OCI-LY7 (cell line): ENCODE data around the gene CSHL1. TPM values are rescaled to one million over a fixed set of nuclear protein-coding genes. Genes with fewer than 3 reads are reported as not detected.
A peak's percentile ranks its signal among the peaks of the same experiment; 100 is the strongest.
"Not testable (repeated sequence)": the region's sequence is repeated elsewhere in the genome, so short reads cannot be mapped to it uniquely, and the experiment has no call there.

Source experiments
- BruUV-seq: library from RNA; stranded (reverse); fragments of 400-500 nt; replicated peaks from 2 replicates; lab custom pipeline; 2021; lab: Mats Ljungman, UMichigan
- CTCF ChIA-PET: fragments of 300-600 bp; sonication (Branson Sonifier 250); formaldehyde crosslinking; loops from one replicate; lab custom pipeline; 2022; ENCODE audit warnings: antibody characterized with exemption; ENCODE audit not compliant: unreplicated experiment; lab: Charles Lee
- POLR2A ChIA-PET: fragments of 300-600 bp; sonication (Branson Sonifier 250); formaldehyde crosslinking; loops from one replicate; lab custom pipeline; 2022; ENCODE audit warnings: antibody characterized with exemption; lab: Charles Lee
- DNase-seq: peaks from one replicate; pipeline ENCODE4 v3.0.0-alpha.2; 2015; ENCODE audit warnings: low spot score
- H2AFZ ChIP-seq: fragments of 200-600 bp; sonication (generic), shearing (Covaris generic); 2 replicates; pipeline ENCODE4 v1.6.1; 2014; ENCODE audit warnings: mild to moderate bottlenecking, antibody characterized with exemption, low read length, moderate library complexity
- H3K27ac ChIP-seq: fragments of 200-600 bp; sonication (generic); 2 replicates; pipeline ENCODE4 v1.5.1; 2014; ENCODE audit warnings: mixed run types, low read depth, mild to moderate bottlenecking, moderate library complexity, low read length, inconsistent platforms; ENCODE audit not compliant: poor library complexity, severe bottlenecking
- H3K36me3 ChIP-seq: fragments of 200-600 bp; sonication (generic); 2 replicates; pipeline ENCODE4 v1.6.1; 2014; ENCODE audit warnings: mild to moderate bottlenecking, antibody characterized with exemption, low read length, moderate library complexity, mixed read lengths; ENCODE audit not compliant: insufficient read depth
- H3K4me1 ChIP-seq: fragments of 200-600 bp; sonication (generic); 2 replicates; pipeline ENCODE4 v1.5.1; 2014; ENCODE audit warnings: mild to moderate bottlenecking, low read length; ENCODE audit not compliant: insufficient read depth, poor library complexity, severe bottlenecking
- H3K4me2 ChIP-seq: fragments of 200-600 bp; sonication (generic); 2 replicates; pipeline ENCODE4 v1.6.1; 2014; ENCODE audit warnings: mild to moderate bottlenecking, low read length
- H3K4me3 ChIP-seq: fragments of 200-600 bp; sonication (generic); 2 replicates; pipeline ENCODE4 v1.5.1; 2014; ENCODE audit warnings: mild to moderate bottlenecking, low read depth, low read length; ENCODE audit not compliant: poor library complexity, severe bottlenecking
- H3K79me2 ChIP-seq: fragments of 200-600 bp; sonication (generic); 2 replicates; pipeline ENCODE4 v1.6.1; 2016; ENCODE audit warnings: low read depth, mild to moderate bottlenecking, low read length, moderate library complexity, mixed read lengths; ENCODE audit not compliant: insufficient read depth
- H3K9me2 ChIP-seq: fragments of 200-600 bp; sonication (generic); 2 replicates; pipeline ENCODE4 v1.6.1; 2016; ENCODE audit warnings: mild to moderate bottlenecking, low read length, mixed read lengths; ENCODE audit not compliant: insufficient read depth
- H3K9me3 ChIP-seq: fragments of 200-600 bp; sonication (generic); 2 replicates; pipeline ENCODE4 v1.6.1; 2014; ENCODE audit warnings: mild to moderate bottlenecking, mixed run types, low read length, mixed read lengths
- H4K20me1 ChIP-seq: fragments of 200-600 bp; sonication (generic); 2 replicates; pipeline ENCODE4 v1.6.1; 2014; ENCODE audit warnings: mild to moderate bottlenecking, antibody characterized with exemption, low read length, moderate library complexity, mixed read lengths; ENCODE audit not compliant: insufficient read depth
- EZH2phosphoT487 ChIP-seq: fragments of 200-600 bp; sonication (generic); IDR thresholded peaks from 2 replicates; pipeline ENCODE4 v1.6.1; 2018; ENCODE audit warnings: low read depth, borderline replicate concordance, mild to moderate bottlenecking, mixed run types, antibody characterized with exemption, low read length, moderate library complexity, mixed read lengths
- intact Hi-C: fragments of 100-400 bp; cut with micrococcal nuclease; formaldehyde crosslinking; loops from one replicate; pipeline ENCODE4 v1.10.0; 2022; ENCODE audit not compliant: unreplicated experiment
- total RNA-seq, 2 experiments: library from RNA; depleted of rRNA in 1 of 2; stranded (reverse); fragments of >200 nt in 1 of 2; shearing (Covaris generic) in 1 of 2; gene quantifications; 2 replicates each; pipeline ENCODE4 v1.2.3, GENCODE V29; 2014 to 2022
- TF ChIP-seq, protein P1 (sequence below): fragments of 200-600 bp; sonication (generic); conservative IDR thresholded peaks from 2 replicates; pipeline ENCODE4 v1.5.1; 2014; ENCODE audit warnings: mild to moderate bottlenecking, antibody characterized with exemption, low read length, moderate library complexity, mixed read lengths

Gene CSHL1
- total RNA-seq, 2 experiments from 2014 or later = not detected

- CTCF ChIA-PET = interaction anchor here (0.7 to 2.0 kb wide), 2 partner anchors 20 to 36 kb away, joined by 3 to 5 read pairs; no protein-coding TSS in a partner anchor
- Histone ChIP-seq H3K4me3 (peak overlapping the region; percentile 9), H3K27ac (peak overlapping the region; percentile 99), H3K4me2 (peak overlapping the region; percentile 95), H3K4me1 (peaks cover 92% of the 10 kb centered on the region), H4K20me1 (peaks cover 12% of the 10 kb centered on the region), H3K9me3 (no peaks in the 10 kb centered on the region), H3K79me2 (peaks cover 17% of the 10 kb centered on the region), H3K9me2 (no peaks in the 10 kb centered on the region), H2AFZ (no peak overlapping the region), H3K36me3 (peaks cover 41% of the 10 kb centered on the region)
- DNase-seq = peak; percentile 95
- POLR2A ChIA-PET = interaction anchor here (1.0 to 3.0 kb wide), 3 partner anchors 21 to 198 kb away, joined by 3 to 13 read pairs (median 3); no protein-coding TSS in a partner anchor
- intact Hi-C loops = loop anchor here (5.0 kb wide), 1 partner anchor 572 kb away; the partner anchor contains the start of gene POLG2
- BruUV-seq = no TSS peak
- TF ChIP-seq, protein P1, sequence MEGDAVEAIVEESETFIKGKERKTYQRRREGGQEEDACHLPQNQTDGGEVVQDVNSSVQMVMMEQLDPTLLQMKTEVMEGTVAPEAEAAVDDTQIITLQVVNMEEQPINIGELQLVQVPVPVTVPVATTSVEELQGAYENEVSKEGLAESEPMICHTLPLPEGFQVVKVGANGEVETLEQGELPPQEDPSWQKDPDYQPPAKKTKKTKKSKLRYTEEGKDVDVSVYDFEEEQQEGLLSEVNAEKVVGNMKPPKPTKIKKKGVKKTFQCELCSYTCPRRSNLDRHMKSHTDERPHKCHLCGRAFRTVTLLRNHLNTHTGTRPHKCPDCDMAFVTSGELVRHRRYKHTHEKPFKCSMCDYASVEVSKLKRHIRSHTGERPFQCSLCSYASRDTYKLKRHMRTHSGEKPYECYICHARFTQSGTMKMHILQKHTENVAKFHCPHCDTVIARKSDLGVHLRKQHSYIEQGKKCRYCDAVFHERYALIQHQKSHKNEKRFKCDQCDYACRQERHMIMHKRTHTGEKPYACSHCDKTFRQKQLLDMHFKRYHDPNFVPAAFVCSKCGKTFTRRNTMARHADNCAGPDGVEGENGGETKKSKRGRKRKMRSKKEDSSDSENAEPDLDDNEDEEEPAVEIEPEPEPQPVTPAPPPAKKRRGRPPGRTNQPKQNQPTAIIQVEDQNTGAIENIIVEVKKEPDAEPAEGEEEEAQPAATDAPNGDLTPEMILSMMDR = no peak; the same call in 1 of the 2 replicates
- no peak for TF ChIP-seq EZH2phosphoT487
These were observed 14.6 kb upstream of the CSHL1 start for GRCh38 chr17:63925615-63926014.

DNA sequence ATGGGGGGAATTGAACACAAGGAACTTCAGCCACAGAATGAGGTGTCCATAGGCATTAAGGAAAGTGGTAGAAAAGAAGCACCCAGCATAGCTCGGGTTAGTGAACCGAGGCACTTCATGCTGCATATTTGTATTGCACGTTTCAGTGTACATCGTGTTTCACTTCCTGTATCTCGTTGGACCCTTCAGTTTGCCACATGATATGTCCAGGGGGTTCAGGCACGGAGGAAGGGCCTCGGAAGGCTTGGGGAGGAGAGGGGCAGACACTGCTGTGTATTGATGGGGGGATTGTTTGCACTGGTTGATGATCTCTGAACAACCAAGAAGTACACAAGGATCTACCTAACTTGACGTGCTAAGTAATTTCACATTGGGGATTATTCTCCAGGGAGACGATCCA, 11.3 kb upstream of the CSHL1 start:
- ChIA-PET POLR2A (interaction anchor here (0.7 to 2.2 kb wide), 4 partner anchors 9 to 24 kb away, joined by 3 to 13 read pairs (median 8); partner anchors contain the start of gene CD79B), CTCF (interaction anchor here (1.0 to 2.0 kb wide), 2 partner anchors 24 to 28 kb away, joined by 6 to 7 read pairs; no protein-coding TSS in a partner anchor)
- peak overlapping the region; percentile 99 for H3K27ac ChIP-seq
- DNase-seq = peak; percentile 83
- peaks cover 10% of the 10 kb centered on the region; the same call in 1 of the 2 replicates for H3K36me3 ChIP-seq
- H3K4me1 ChIP-seq = peaks cover 87% of the 10 kb centered on the region
- H3K79me2 ChIP-seq, intact Hi-C loops, H2AFZ ChIP-seq, BruUV-seq, H4K20me1 ChIP-seq, H3K9me3 ChIP-seq, H3K9me2 ChIP-seq: not testable (repeated sequence)
- H3K4me2 ChIP-seq = peak overlapping the region; percentile 63
- H3K4me3 ChIP-seq = peak overlapping the region; percentile 7

DNA sequence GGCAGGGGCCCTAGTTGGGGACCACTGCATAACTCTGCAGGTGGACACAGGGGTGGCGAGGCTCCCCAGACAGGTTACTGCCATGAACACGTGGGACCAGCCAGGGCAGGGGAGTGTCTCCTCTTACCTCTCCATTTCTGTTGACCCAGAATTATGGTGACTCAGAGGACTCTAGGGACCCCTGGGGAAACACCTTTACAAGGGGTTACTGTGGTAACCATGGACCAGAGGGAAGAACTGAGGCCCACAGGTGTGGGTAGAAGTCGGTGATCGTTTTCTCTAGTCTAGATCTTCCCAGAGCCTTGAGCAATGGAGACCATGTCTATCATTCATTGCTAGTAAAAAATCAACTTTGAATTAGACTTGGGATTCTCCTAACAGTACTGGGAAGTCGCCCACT, 9.7 kb upstream of the CSHL1 start:
- H3K9me3 ChIP-seq, H3K9me2 ChIP-seq, H4K20me1 ChIP-seq, H3K79me2 ChIP-seq, H3K36me3 ChIP-seq, BruUV-seq: not testable (repeated sequence)
- H3K4me3 ChIP-seq = peak overlapping the region; percentile 18
- H3K4me1 ChIP-seq = peaks cover 79% of the 10 kb centered on the region
- intact Hi-C loops = loop anchor here (2.0 kb wide), 1 partner anchor 156 kb away; no protein-coding TSS in a partner anchor
- H2AFZ ChIP-seq = peak overlapping the region; percentile 45; the same call in 1 of the 2 replicates
- CTCF ChIA-PET = interaction anchor here (0.6 to 3.7 kb wide), 3 partner anchors 26 to 155 kb away, joined by 3 to 94 read pairs (median 55); no protein-coding TSS in a partner anchor
- DNase-seq = peak; percentile 65
- H3K27ac ChIP-seq = peak overlapping the region; percentile 63
- POLR2A ChIA-PET = interaction anchor here (0.7 to 4.8 kb wide), 6 partner anchors 12 to 34 kb away, joined by 7 to 52 read pairs (median 16); partner anchors contain the start of gene CD79B
- H3K4me2 ChIP-seq = peak overlapping the region; percentile 68

- BruUV-seq, DNase-seq, H3K9me3 ChIP-seq, H4K20me1 ChIP-seq, H3K9me2 ChIP-seq, H3K36me3 ChIP-seq, H3K79me2 ChIP-seq: not testable (repeated sequence)
- CTCF ChIA-PET = interaction anchor here (0.5 to 3.7 kb wide), 10 partner anchors 8 to 214 kb away, joined by 3 to 94 read pairs (median 6); partner anchors contain the start of gene ICAM2
- intact Hi-C loops = loop anchor here (2.0 kb wide), 1 partner anchor 157 kb away; no protein-coding TSS in a partner anchor
- Histone ChIP-seq H3K4me2 (peak overlapping the region; percentile 68), H3K4me3 (peak overlapping the region; percentile 42), H2AFZ (peak overlapping the region; percentile 45; the same call in 1 of the 2 replicates), H3K4me1 (peaks cover 78% of the 10 kb centered on the region), H3K27ac (peak overlapping the region; percentile 63)
- POLR2A ChIA-PET = interaction anchor here (0.7 to 4.8 kb wide), 10 partner anchors 8 to 311 kb away, joined by 3 to 52 read pairs (median 11); partner anchors contain the start of genes CD79B and ICAM2
These were observed 9.0 kb upstream of the CSHL1 start for GRCh38 chr17:63920050-63920449.
